Colonic mucosa (tissue), 4 donors: ENCODE results near the gene ACO2. TPM values are rescaled to one million over a fixed set of nuclear protein-coding genes. Genes with fewer than 3 reads are reported as not detected.
A peak's percentile ranks its signal among the peaks of the same experiment; 100 is the strongest.

ENCODE experiments used
- DNase-seq: peaks from one replicate; pipeline ENCODE4 v3.0.0-alpha.2; 2020
- H3K27ac ChIP-seq: fragments of 200-600 bp; one replicate; pipeline ENCODE4 v1.8.0; 2021
- H3K27me3 ChIP-seq: fragments of 200-600 bp; one replicate; pipeline ENCODE4 v1.8.0; 2021
- H3K36me3 ChIP-seq: fragments of 200-600 bp; one replicate; pipeline ENCODE4 v1.8.0; 2021
- H3K4me1 ChIP-seq: fragments of 200-600 bp; one replicate; pipeline ENCODE4 v1.8.0; 2021; ENCODE audit warnings: mild to moderate bottlenecking
- H3K4me3 ChIP-seq: fragments of 200-600 bp; one replicate; pipeline ENCODE4 v1.8.0; 2021
- H3K9ac ChIP-seq, 2 donors: one replicate each; pipeline ENCODE4 v1.7.0; 2013; ENCODE audit warnings: control low read depth in 2 of 2, low read depth in 2 of 2, low read length in 2 of 2
- H3K9me3 ChIP-seq: fragments of 200-600 bp; one replicate; pipeline ENCODE4 v1.8.0; 2021
- CTCF ChIP-seq: fragments of 200-600 bp; IDR thresholded peaks from one replicate; pipeline ENCODE4 v1.8.0; 2022; ENCODE audit warnings: antibody characterized with exemption, mild to moderate bottlenecking
- intact Hi-C: fragments of 100-400 bp; cut with DNase I; formaldehyde crosslinking; loops from one replicate; pipeline ENCODE4 v1.14.1; 2022
- total RNA-seq, 2 donors: library from RNA; stranded (reverse); fragmentation: NEBNext Ultra II Directional in 1 of 2; extraction: Animal tissue kit (Norgen Biotek cat#: 25700) in 1 of 2; gene quantifications; one replicate each; pipeline ENCODE4 v1.2.1, GENCODE V29; 2021
- donor health status: healthy.
- donor health status: DM: no; HTN: no; CAD: no.
- donor health status: DM: no; HTN: no; CAD: no.

ACO2 gene
- total RNA-seq, 2 donors from 2014 or later: 254 to 268 TPM

- intact Hi-C loops: no loop called here
- no peak for TF ChIP-seq CTCF
- Histone ChIP-seq H3K27ac (no peak overlapping the region), H3K9me3 (no peaks in the 10 kb centered on the region), H3K4me3 (no peak overlapping the region), H3K27me3 (no peaks in the 10 kb centered on the region), H3K9ac (no peak overlapping the region), H3K4me1 (no peaks in the 10 kb centered on the region), H3K36me3 (peaks cover 16% of the 10 kb centered on the region)
- DNase-seq: no peak
These were observed 7.0 kb upstream of the ACO2 start for GRCh38 chr22:41461901-41462300.

GRCh38 chr22:41469218-41469851, 418 bp downstream of the ACO2 start:
- peak overlapping the region; percentile 78 for H3K27ac ChIP-seq
- H3K27me3 ChIP-seq: no peaks in the 10 kb centered on the region
- H3K4me1 ChIP-seq: peaks cover 8% of the 10 kb centered on the region
- peak; percentile 82 for DNase-seq
- H3K4me3 ChIP-seq: peak overlapping the region; percentile 80
- H3K9ac ChIP-seq: peak overlapping the region; percentile 89 to 94
- peaks cover 12% of the 10 kb centered on the region for H3K36me3 ChIP-seq
- H3K9me3 ChIP-seq: no peaks in the 10 kb centered on the region
- intact Hi-C loops: no loop called here
- no peak for TF ChIP-seq CTCF

- H3K27ac ChIP-seq: peak overlapping the region; percentile 40
- intact Hi-C loops: no loop called here
- H3K9me3 ChIP-seq: no peaks in the 10 kb centered on the region
- peaks cover 2% of the 10 kb centered on the region for H3K36me3 ChIP-seq
- no peak overlapping the region for H3K9ac ChIP-seq
- no peak for DNase-seq
- no peak overlapping the region for H3K4me3 ChIP-seq
- no peak for TF ChIP-seq CTCF
- H3K27me3 ChIP-seq: no peaks in the 10 kb centered on the region
- peaks cover 8% of the 10 kb centered on the region for H3K4me1 ChIP-seq
These were observed 2.0 kb downstream of the ACO2 start for GRCh38 chr22:41470886-41471285.

GRCh38 chr22:41471568-41471967, 2.7 kb downstream of the ACO2 start:
- TF ChIP-seq CTCF: no peak
- H3K9me3 ChIP-seq: no peaks in the 10 kb centered on the region
- peak overlapping the region; percentile 40 for H3K27ac ChIP-seq
- H3K9ac ChIP-seq: peak overlapping the region in 1 of 2 donors; percentile 30
- no peaks in the 10 kb centered on the region for H3K36me3 ChIP-seq
- H3K4me1 ChIP-seq: peaks cover 8% of the 10 kb centered on the region
- no peak for DNase-seq
- intact Hi-C loops: no loop called here
- no peak overlapping the region for H3K4me3 ChIP-seq
- H3K27me3 ChIP-seq: no peaks in the 10 kb centered on the region

GRCh38 chr22:41474872-41475451, 6.0 kb downstream of the ACO2 start:
- DNase-seq: no peak
- no peak for TF ChIP-seq CTCF
- H3K4me1 ChIP-seq: peaks cover 6% of the 10 kb centered on the region
- H3K27ac ChIP-seq: no peak overlapping the region
- intact Hi-C loops: no loop called here
- no peak overlapping the region for H3K9ac ChIP-seq
- no peaks in the 10 kb centered on the region for H3K9me3 ChIP-seq
- H3K4me3 ChIP-seq: no peak overlapping the region
- peaks cover 7% of the 10 kb centered on the region for H3K36me3 ChIP-seq
- H3K27me3 ChIP-seq: no peaks in the 10 kb centered on the region
